Panc1 (cell line): ENCODE measurements around the gene RAB7A.

Experiments
- POLR2AphosphoS5 ChIP-seq: IDR thresholded peaks from 2 replicates; pipeline ENCODE4 v1.6.1; 2012; ENCODE audit warnings: mild to moderate bottlenecking, low read depth, low read length, moderate library complexity
- REST ChIP-seq, 2 experiments: IDR thresholded peaks; 2 replicates each; pipeline ENCODE4 v1.6.1; 2011 to 2012; ENCODE audit warnings: low read depth in 2 of 2, control low read depth in 1 of 2, low read length in 1 of 2, mild to moderate bottlenecking in 1 of 2, moderate library complexity in 1 of 2; ENCODE audit not compliant: insufficient read depth in 1 of 2
- SIN3A ChIP-seq: IDR thresholded peaks from 2 replicates; pipeline ENCODE4 v1.6.1; 2012; ENCODE audit warnings: low read depth, mild to moderate bottlenecking, low read length, moderate library complexity, borderline replicate concordance; ENCODE audit not compliant: insufficient read depth
- TCF7L2 ChIP-seq: IDR thresholded peaks from 2 replicates; pipeline ENCODE4 v1.6.1; 2011; ENCODE audit warnings: mild to moderate bottlenecking, low read depth, low read length, inconsistent platforms
- TF ChIP-seq, protein P1 (sequence below): fragments of 450-650 bp; IDR thresholded peaks from 2 replicates; pipeline ENCODE4 v1.5.1; 2017; ENCODE audit warnings: mild to moderate bottlenecking

GRCh38 chr3:128740621-128741020 lies 14.6 kb downstream of the RAB7A start:
- TF ChIP-seq TCF7L2 (no peak), POLR2AphosphoS5 (no peak), REST (IDR thresholded peaks at IDR 0.05; ENCODE audit: insufficient read depth in 1 of 2, low read depth in 2 of 2, low read length in 1 of 2) (no peak), SIN3A (no peak)
- TF ChIP-seq, protein P1, sequence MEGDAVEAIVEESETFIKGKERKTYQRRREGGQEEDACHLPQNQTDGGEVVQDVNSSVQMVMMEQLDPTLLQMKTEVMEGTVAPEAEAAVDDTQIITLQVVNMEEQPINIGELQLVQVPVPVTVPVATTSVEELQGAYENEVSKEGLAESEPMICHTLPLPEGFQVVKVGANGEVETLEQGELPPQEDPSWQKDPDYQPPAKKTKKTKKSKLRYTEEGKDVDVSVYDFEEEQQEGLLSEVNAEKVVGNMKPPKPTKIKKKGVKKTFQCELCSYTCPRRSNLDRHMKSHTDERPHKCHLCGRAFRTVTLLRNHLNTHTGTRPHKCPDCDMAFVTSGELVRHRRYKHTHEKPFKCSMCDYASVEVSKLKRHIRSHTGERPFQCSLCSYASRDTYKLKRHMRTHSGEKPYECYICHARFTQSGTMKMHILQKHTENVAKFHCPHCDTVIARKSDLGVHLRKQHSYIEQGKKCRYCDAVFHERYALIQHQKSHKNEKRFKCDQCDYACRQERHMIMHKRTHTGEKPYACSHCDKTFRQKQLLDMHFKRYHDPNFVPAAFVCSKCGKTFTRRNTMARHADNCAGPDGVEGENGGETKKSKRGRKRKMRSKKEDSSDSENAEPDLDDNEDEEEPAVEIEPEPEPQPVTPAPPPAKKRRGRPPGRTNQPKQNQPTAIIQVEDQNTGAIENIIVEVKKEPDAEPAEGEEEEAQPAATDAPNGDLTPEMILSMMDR: no peak
